Right cardiac atrium (tissue), 5 donors: ENCODE measurements around the gene SCN2B. TPM values are rescaled to one million over a fixed set of nuclear protein-coding genes. Genes with fewer than 3 reads are reported as not detected.

Source experiments
- polyA plus RNA-seq: library from polyadenylated mRNA; stranded (reverse); fragments of 200-250 nt; gene quantifications from one replicate; pipeline ENCODE4 v1.2.3, GENCODE V29; 2013
- total RNA-seq, 4 donors: library from RNA; stranded (reverse); fragmentation: NEBNext Ultra II Directional; extraction: Animal tissue kit (Norgen Biotek cat#: 25700); gene quantifications; one replicate each; pipeline ENCODE4 v1.2.1, GENCODE V29; 2021
- donor health status: healthy with polysubstance abuse.
- donor health status: DM: no; HTN: yes; CAD: no.
- donor health status: DM: no; HTN: no; CAD: no.
- donor health status: DM: no; HTN: yes; CAD: no; lungs with severe emphysema.
- donor health status: DM: yes; HTN: yes; CAD: no.

SCN2B gene
- total and polyA plus RNA-seq, 5 donors = 2.1 to 11.7 (median 4.3) TPM

Other genes with a start within 250 kb of the SCN2B start
- under 1 TPM in 1 of 4 donors, not detected in 3; 0.11 TPM for gene TMPRSS13, start 247.2 kb downstream of the SCN2B start, total RNA-seq
- 0.07 TPM for gene TMPRSS13, start 247.2 kb downstream of the SCN2B start, polyA plus RNA-seq
- gene IL10RA, start 190.2 kb downstream of the SCN2B start, total RNA-seq = 10 to 100 TPM in 3 of 4 donors, 1 to 10 TPM in 1; 8.3 to 18.5 (median 11.6) TPM
- gene IL10RA, start 190.2 kb downstream of the SCN2B start, polyA plus RNA-seq = 3.1 TPM
- gene TMPRSS4, start 99.6 kb downstream of the SCN2B start, total RNA-seq = not detected
- gene TMPRSS4, start 99.6 kb downstream of the SCN2B start, polyA plus RNA-seq = not detected
- gene SMIM35, start 89.7 kb downstream of the SCN2B start, total RNA-seq = not detected
- not detected for gene SMIM35, start 89.7 kb downstream of the SCN2B start, polyA plus RNA-seq
- 1 to 10 TPM; 2.6 to 7.3 (median 6.0) TPM for gene SCN4B, start 23.8 kb downstream of the SCN2B start, total RNA-seq
- 9.0 TPM for gene SCN4B, start 23.8 kb downstream of the SCN2B start, polyA plus RNA-seq
- 1 to 10 TPM; 2.3 to 8.0 (median 4.0) TPM for gene JAML, start 48.4 kb upstream of the SCN2B start, total RNA-seq
- gene JAML, start 48.4 kb upstream of the SCN2B start, polyA plus RNA-seq = 2.0 TPM
- 1 to 10 TPM; 1.3 to 1.7 (median 1.5) TPM for gene MPZL3, start 75.7 kb upstream of the SCN2B start, total RNA-seq
- 0.77 TPM for gene MPZL3, start 75.7 kb upstream of the SCN2B start, polyA plus RNA-seq
- gene MPZL2, start 87.7 kb upstream of the SCN2B start, total RNA-seq = 10 to 100 TPM in 1 of 4 donors, 1 to 10 TPM in 3; 8.1 to 18.7 (median 9.0) TPM
- gene MPZL2, start 87.7 kb upstream of the SCN2B start, polyA plus RNA-seq = 6.4 TPM
- 1 to 10 TPM in 2 of 4 donors, under 1 TPM in 2; 0.59 to 2.2 (median 1.0) TPM for gene CD3E, start 128.1 kb upstream of the SCN2B start, total RNA-seq
- gene CD3E, start 128.1 kb upstream of the SCN2B start, polyA plus RNA-seq = 0.50 TPM
- 1 to 10 TPM in 2 of 4 donors, under 1 TPM in 2; 0.29 to 1.9 (median 0.86) TPM for gene CD3D, start 166.1 kb upstream of the SCN2B start, total RNA-seq
- gene CD3D, start 166.1 kb upstream of the SCN2B start, polyA plus RNA-seq = 0.27 TPM
- 1 to 10 TPM in 1 of 4 donors, under 1 TPM in 3; 0.17 to 1.2 (median 0.49) TPM for gene CD3G, start 167.7 kb upstream of the SCN2B start, total RNA-seq
- 0.02 TPM for gene CD3G, start 167.7 kb upstream of the SCN2B start, polyA plus RNA-seq
- 10 to 100 TPM; 40.7 to 45.8 (median 43.6) TPM for gene UBE4A, start 183.0 kb upstream of the SCN2B start, total RNA-seq
- gene UBE4A, start 183.0 kb upstream of the SCN2B start, polyA plus RNA-seq = 15.9 TPM
- gene ATP5MG, start 225.0 kb upstream of the SCN2B start, total RNA-seq = 100 to 1,000 TPM; 500 to 709 (median 601) TPM
- gene ATP5MG, start 225.0 kb upstream of the SCN2B start, polyA plus RNA-seq = 666 TPM